Measurements from ENCODE around the gene C1orf198. TPM values are rescaled to one million over a fixed set of nuclear protein-coding genes. Genes with fewer than 3 reads are reported as not detected.

Gene C1orf198
- total and polyA plus RNA-seq, 12 donors = 26.0 to 66.0 (median 42.9) TPM

GRCh38 chr1:230858918-230859729, 9.2 kb downstream of the C1orf198 start:
- 52 to 57% methylated on average over 12 of the region's 12 CpGs for WGBS, 2 donors
- Histone ChIP-seq H3K4me3 (no peak overlapping the region), H3K9me3 (no peaks in the 10 kb centered on the region), H3K36me3 (peaks cover 0 to 23% (median 0%) of the 10 kb centered on the region in 9 donors), H3K27ac (peak overlapping the region in 7 of 10 donors; percentile 7 to 89 (median 41)), H3K27me3 (no peaks in the 10 kb centered on the region), H3K4me1 (peaks cover 17 to 99% (median 70%) of the 10 kb centered on the region in 9 donors)
- intact Hi-C loops (cut with DNase I) = no loop called here
- no peak for TF ChIP-seq CTCF (IDR thresholded peaks at IDR 0.05)
- peak in 1 of 2 donors; percentile 44 for DNase-seq
- ATAC-seq = peak in 7 of 8 donors; percentile 23 to 61 (median 50)

DNA sequence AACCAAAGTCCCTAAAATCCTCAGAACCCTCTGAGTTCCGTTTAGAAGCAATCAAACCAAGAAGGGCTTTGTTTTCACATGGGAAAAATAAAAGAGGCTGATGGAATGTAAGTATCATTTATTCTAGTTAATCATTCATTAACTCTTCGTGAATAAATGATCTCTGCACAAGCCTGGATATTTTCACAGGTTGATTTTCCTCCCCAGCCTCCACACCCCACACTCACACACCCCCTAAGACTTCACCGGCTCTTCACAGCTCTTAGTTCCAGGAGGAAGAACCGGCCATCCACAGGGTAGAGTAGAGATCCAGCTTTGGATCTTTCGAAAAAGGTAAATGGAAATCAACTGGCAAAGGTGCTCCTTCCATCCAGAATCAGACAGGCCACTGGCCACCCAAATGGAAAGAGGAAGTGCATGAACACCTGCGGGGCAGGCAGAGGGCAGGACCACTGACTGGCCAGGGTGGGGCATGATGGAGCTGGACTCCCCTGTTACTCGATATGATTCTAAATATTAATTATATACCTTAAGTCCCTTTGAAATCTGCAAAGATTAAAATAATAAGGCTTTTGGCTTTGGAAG, 10.0 kb downstream of the C1orf198 start:
- WGBS, 2 donors = 88 to 90% methylated on average over 7 of the region's 7 CpGs
- ATAC-seq = no peak

DNA sequence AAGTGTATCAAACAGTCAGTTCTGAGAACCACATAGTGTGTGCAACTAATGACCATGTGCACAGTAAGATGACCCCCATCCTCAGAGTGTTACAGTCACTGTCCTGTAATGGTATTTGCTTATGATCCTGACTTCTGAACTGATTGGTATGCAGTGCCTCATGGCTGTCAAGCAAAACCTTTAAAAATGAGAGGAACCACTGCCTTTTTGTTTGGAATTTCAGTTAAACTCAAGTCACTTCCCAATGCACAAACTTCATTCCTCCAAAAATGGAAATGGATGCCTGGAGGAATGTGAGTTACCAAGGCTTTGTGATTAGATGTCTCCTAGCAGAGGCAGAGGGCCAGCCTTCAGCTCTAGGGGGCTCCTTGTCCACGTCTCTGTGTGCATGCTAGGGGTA, 10.5 kb downstream of the C1orf198 start:
- H3K9me3 ChIP-seq = peaks cover 0 to 5% (median 0%) of the 10 kb centered on the region in 11 donors
- H3K36me3 ChIP-seq = peaks cover 0 to 36% (median 4%) of the 10 kb centered on the region in 9 donors
- WGBS, 2 donors = 44 to 57% methylated on average over 1 of the region's 1 CpG
- no peak for TF ChIP-seq CTCF (IDR thresholded peaks at IDR 0.05)
- no peak overlapping the region for H3K4me3 ChIP-seq
- no peaks in the 10 kb centered on the region for H3K27me3 ChIP-seq
- H3K4me1 ChIP-seq = peaks cover 5 to 94% (median 64%) of the 10 kb centered on the region in 9 donors
- DNase-seq (no peak), ATAC-seq (no peak)
- intact Hi-C loops (cut with DNase I) = no loop called here
- H3K27ac ChIP-seq = peak overlapping the region in 4 of 10 donors; percentile 8 to 89 (median 49)

More for the DNA sequence above, 10.0 kb downstream of the C1orf198 start:
- no peak for DNase-seq
- no peak for TF ChIP-seq CTCF (IDR thresholded peaks at IDR 0.05)
- intact Hi-C loops (cut with DNase I) = no loop called here
- Histone ChIP-seq H3K36me3 (peaks cover 0 to 31% (median 0%) of the 10 kb centered on the region in 9 donors), H3K4me1 (peaks cover 10 to 99% (median 69%) of the 10 kb centered on the region in 9 donors), H3K27me3 (no peaks in the 10 kb centered on the region), H3K9me3 (peaks cover 0 to under 1% (median 0%) of the 10 kb centered on the region in 11 donors), H3K27ac (peak overlapping the region in 6 of 10 donors; percentile 26 to 89 (median 44)), H3K4me3 (no peak overlapping the region)

- H3K36me3 ChIP-seq = peaks cover 0 to 44% (median 6%) of the 10 kb centered on the region in 9 donors
- H3K27me3 ChIP-seq = no peaks in the 10 kb centered on the region
- no peak for TF ChIP-seq CTCF (IDR thresholded peaks at IDR 0.05)
- H3K9me3 ChIP-seq = peaks cover 0 to 10% (median 0%) of the 10 kb centered on the region in 11 donors
- H3K27ac ChIP-seq = peak overlapping the region in 3 of 10 donors; percentile 1 to 89 (median 22)
- no peak overlapping the region for H3K4me3 ChIP-seq
- ATAC-seq = no peak
- intact Hi-C loops (cut with DNase I) = no loop called here
- peaks cover 5 to 86% (median 59%) of the 10 kb centered on the region in 9 donors for H3K4me1 ChIP-seq
- DNase-seq = no peak
- 94 to 96% methylated on average over 13 of the region's 13 CpGs for WGBS, 2 donors
These were observed 11.2 kb downstream of the C1orf198 start for GRCh38 chr1:230857077-230857476.
